HuH-7.5 (cell line): Measurements from ENCODE around the gene STEAP1B.
"Not testable (repeated sequence)": the region's sequence is repeated elsewhere in the genome, so short reads cannot be mapped to it uniquely, and the experiment has no call there.

Source experiments
- DNase-seq: peaks from one replicate; pipeline ENCODE4 v3.0.0; 2011; ENCODE audit warnings: low spot score

The STEAP1B gene

GRCh38 chr7:22499888-22500689 lies at the start of gene STEAP1B:
Gene STEAP1B, minus strand, starts transcription at chr7:22500188. Its CDS starts 5,333 bp downstream, at chr7:22494855.
- peak; percentile 48 for DNase-seq

- DNase-seq = no peak
Measured at GRCh38 chr7:22549051-22549450, 49.1 kb upstream of the STEAP1B start.

GRCh38 chr7:22548313-22548712 lies 48.3 kb upstream of the STEAP1B start:
- DNase-seq = no peak

GRCh38 chr7:22546769-22547168 lies 46.8 kb upstream of the STEAP1B start:
- no peak for DNase-seq

GRCh38 chr7:22545529-22545928 lies 45.5 kb upstream of the STEAP1B start:
- no peak for DNase-seq

GRCh38 chr7:22544245-22544644 lies 44.3 kb upstream of the STEAP1B start:
- DNase-seq = no peak

GRCh38 chr7:22543169-22543568 lies 43.2 kb upstream of the STEAP1B start:
- no peak for DNase-seq

- DNase-seq = no peak
Measured at GRCh38 chr7:22542669-22543068, 42.7 kb upstream of the STEAP1B start.

- DNase-seq = no peak
Measured at GRCh38 chr7:22542254-22542653, 42.3 kb upstream of the STEAP1B start.

GRCh38 chr7:22541789-22542188 lies 41.8 kb upstream of the STEAP1B start:
- no peak for DNase-seq

- DNase-seq = not testable (repeated sequence)
Measured at GRCh38 chr7:22528537-22528936, 28.5 kb upstream of the STEAP1B start.

- DNase-seq = not testable (repeated sequence)
Measured at GRCh38 chr7:22524353-22524947, 24.5 kb upstream of the STEAP1B start.

GRCh38 chr7:22523478-22524352 lies 23.7 kb upstream of the STEAP1B start:
- not testable (repeated sequence) for DNase-seq

GRCh38 chr7:22519560-22519959 lies 19.6 kb upstream of the STEAP1B start:
- not testable (repeated sequence) for DNase-seq

- DNase-seq = not testable (repeated sequence)
Measured at GRCh38 chr7:22516950-22517349, 17.0 kb upstream of the STEAP1B start.

- DNase-seq = not testable (repeated sequence)
Measured at GRCh38 chr7:22514963-22515362, 15.0 kb upstream of the STEAP1B start.

GRCh38 chr7:22507320-22507719 lies 7.3 kb upstream of the STEAP1B start:
- not testable (repeated sequence) for DNase-seq

- DNase-seq = not testable (repeated sequence)
Measured at GRCh38 chr7:22506316-22507020, 6.5 kb upstream of the STEAP1B start.

GRCh38 chr7:22504519-22504918 lies 4.5 kb upstream of the STEAP1B start:
- DNase-seq = not testable (repeated sequence)

- DNase-seq = not testable (repeated sequence)
Measured at GRCh38 chr7:22502104-22502503, 2.1 kb upstream of the STEAP1B start.

GRCh38 chr7:22501336-22501735 lies 1.3 kb upstream of the STEAP1B start:
- not testable (repeated sequence) for DNase-seq

GRCh38 chr7:22499044-22499443 lies 944 bp downstream of the STEAP1B start:
- no peak for DNase-seq
